Kidney tubule cell (primary cell): ENCODE results near the gene KDM1A.

Experiments
- DNase-seq: peaks from one replicate; pipeline ENCODE4 v3.0.0-alpha.2; 2018; ENCODE audit warnings: low spot score

Gene KDM1A

GRCh38 chr1:23013657-23014056, 5.6 kb upstream of the KDM1A start:
- DNase-seq, result peak; percentile 87

- DNase-seq, result no peak
Measured at GRCh38 chr1:23018661-23019093, 591 bp upstream of the KDM1A start.

- DNase-seq, result peak; percentile 32
Measured at GRCh38 chr1:23019863-23020625, 776 bp downstream of the KDM1A start.

GRCh38 chr1:23020706-23021405, 1.6 kb downstream of the KDM1A start:
- peak; percentile 6 for DNase-seq

- DNase-seq, result no peak
Measured at GRCh38 chr1:23021834-23022233, 2.6 kb downstream of the KDM1A start.

- no peak for DNase-seq
Measured at GRCh38 chr1:23023174-23023845, 4.0 kb downstream of the KDM1A start.

- peak; percentile 30 for DNase-seq
Measured at GRCh38 chr1:23026568-23026967, 7.3 kb downstream of the KDM1A start.

GRCh38 chr1:23027352-23027907, 8.2 kb downstream of the KDM1A start:
- DNase-seq, result no peak

GRCh38 chr1:23029337-23029736, 10.1 kb downstream of the KDM1A start:
- no peak for DNase-seq

- no peak for DNase-seq
Measured at GRCh38 chr1:23035823-23036452, 16.7 kb downstream of the KDM1A start.

- DNase-seq, result no peak
Measured at GRCh38 chr1:23037081-23037740, 17.9 kb downstream of the KDM1A start.

- no peak for DNase-seq
Measured at GRCh38 chr1:23039308-23039826, 20.1 kb downstream of the KDM1A start.

GRCh38 chr1:23040509-23040908, 21.2 kb downstream of the KDM1A start:
- no peak for DNase-seq

- DNase-seq, result no peak
Measured at GRCh38 chr1:23044035-23044434, 24.8 kb downstream of the KDM1A start.

- no peak for DNase-seq
Measured at GRCh38 chr1:23050201-23050600, 30.9 kb downstream of the KDM1A start.

- no peak for DNase-seq
Measured at GRCh38 chr1:23051290-23051909, 32.1 kb downstream of the KDM1A start.

GRCh38 chr1:23057301-23057700, 38.0 kb downstream of the KDM1A start:
- no peak for DNase-seq

GRCh38 chr1:23062271-23062670, 43.0 kb downstream of the KDM1A start:
- no peak for DNase-seq

- DNase-seq, result no peak
Measured at GRCh38 chr1:23065385-23065784, 46.1 kb downstream of the KDM1A start.

GRCh38 chr1:23066075-23066474, 46.8 kb downstream of the KDM1A start:
- no peak for DNase-seq

GRCh38 chr1:23069149-23069548, 49.9 kb downstream of the KDM1A start:
- DNase-seq, result no peak
